ENCODE results near the gene SORCS2.

DNA sequence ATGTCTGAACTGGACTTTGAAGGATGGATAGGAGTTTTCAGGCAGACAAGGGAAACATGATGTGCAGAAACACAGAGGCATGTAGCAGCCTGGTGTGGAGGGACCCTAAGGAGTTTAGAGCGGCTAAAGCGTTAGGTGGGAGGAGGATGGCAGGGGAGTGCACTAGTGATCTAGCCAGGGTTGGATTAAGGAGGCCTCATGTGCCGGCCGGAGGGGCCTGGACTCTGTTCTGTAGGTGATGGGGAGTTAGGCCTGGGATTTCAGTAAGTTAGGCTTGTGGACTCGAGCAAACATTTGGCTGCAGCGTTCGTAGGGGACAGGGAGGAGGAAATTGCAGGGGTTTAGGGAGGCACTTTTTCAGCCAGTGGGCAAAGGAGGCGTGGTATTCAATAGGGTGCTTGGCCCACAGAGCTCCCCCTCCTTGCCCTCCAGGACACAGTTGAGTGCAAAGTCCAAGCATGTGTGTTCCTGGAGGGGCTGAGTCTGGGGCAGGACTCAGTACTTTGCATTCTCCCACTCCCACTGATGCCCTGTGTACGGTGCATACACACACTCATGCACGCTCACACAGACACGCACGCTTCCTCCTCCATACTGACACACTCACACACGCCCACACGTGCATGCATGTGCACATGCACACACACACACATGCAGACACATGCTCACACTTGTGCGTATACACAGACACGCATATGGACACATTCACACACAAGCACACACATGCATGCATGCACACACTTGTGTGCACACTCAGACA is 223.8 kb downstream of the SORCS2 start:
- TF ChIP-seq, protein P1, sequence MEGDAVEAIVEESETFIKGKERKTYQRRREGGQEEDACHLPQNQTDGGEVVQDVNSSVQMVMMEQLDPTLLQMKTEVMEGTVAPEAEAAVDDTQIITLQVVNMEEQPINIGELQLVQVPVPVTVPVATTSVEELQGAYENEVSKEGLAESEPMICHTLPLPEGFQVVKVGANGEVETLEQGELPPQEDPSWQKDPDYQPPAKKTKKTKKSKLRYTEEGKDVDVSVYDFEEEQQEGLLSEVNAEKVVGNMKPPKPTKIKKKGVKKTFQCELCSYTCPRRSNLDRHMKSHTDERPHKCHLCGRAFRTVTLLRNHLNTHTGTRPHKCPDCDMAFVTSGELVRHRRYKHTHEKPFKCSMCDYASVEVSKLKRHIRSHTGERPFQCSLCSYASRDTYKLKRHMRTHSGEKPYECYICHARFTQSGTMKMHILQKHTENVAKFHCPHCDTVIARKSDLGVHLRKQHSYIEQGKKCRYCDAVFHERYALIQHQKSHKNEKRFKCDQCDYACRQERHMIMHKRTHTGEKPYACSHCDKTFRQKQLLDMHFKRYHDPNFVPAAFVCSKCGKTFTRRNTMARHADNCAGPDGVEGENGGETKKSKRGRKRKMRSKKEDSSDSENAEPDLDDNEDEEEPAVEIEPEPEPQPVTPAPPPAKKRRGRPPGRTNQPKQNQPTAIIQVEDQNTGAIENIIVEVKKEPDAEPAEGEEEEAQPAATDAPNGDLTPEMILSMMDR (conservative IDR thresholded peaks at IDR 0.05; ENCODE audit: low read length), result no peak
- no peak for TF ChIP-seq EZH2phosphoT487 (IDR thresholded peaks at IDR 0.05; ENCODE audit: borderline replicate concordance, low read depth, low read length)

Measured in OCI-LY7 (cell line).